Upper lobe of left lung (tissue), 4 donors: ENCODE results near the gene CENPH.

Experiments used
- CTCF ChIP-seq, 6 experiments: fragments of 450-650 bp in 4 of 6; fragments of 200-600 bp in 2 of 6; sonication (generic) in 2 of 6; IDR thresholded peaks; one replicate each; pipeline ENCODE4 v1.5.1; 2016 to 2019; ENCODE audit warnings: antibody characterized with exemption in 6 of 6
- POLR2A ChIP-seq, 4 donors: fragments of 450-650 bp; IDR thresholded peaks; one replicate each; pipeline ENCODE4 v1.5.1; 2016 to 2017; ENCODE audit warnings: antibody characterized with exemption in 4 of 4, mild to moderate bottlenecking in 2 of 4

- TF ChIP-seq CTCF (IDR thresholded peaks at IDR 0.05): no peak
- no peak for TF ChIP-seq POLR2A (IDR thresholded peaks at IDR 0.05)
Measured at GRCh38 chr5:69242215-69242927, 53.0 kb downstream of the CENPH start.
